RPMI8226 (cell line): ENCODE results near the gene KIF5C.

Source experiments
- DNase-seq: peaks from one replicate; pipeline ENCODE4 v3.0.0-alpha.2; 2015

KIF5C gene

GRCh38 chr2:148888003-148888501 lies 13.0 kb downstream of the KIF5C start:
- DNase-seq, result no peak

DNA sequence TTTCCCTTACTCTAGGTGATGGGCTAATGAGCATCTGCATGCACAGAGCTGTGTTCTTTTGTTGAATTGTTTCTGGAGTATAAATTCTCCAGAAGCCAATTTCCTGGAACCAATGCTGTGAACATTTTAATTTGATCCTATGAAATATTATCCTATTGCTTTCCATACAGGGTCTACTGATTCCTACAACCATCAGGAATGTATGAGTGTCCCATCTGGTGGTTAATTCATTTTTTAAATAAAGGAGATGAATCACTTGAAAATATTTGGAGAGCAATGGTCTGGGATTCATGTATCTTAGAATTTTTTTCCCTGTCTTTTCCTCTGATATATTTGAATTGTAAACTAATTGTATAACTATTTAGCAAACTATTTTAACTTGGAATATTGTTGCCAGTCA lies 14.0 kb downstream of the KIF5C start:
- no peak for DNase-seq

GRCh38 chr2:148893906-148894305 lies 18.9 kb downstream of the KIF5C start:
- no peak for DNase-seq

DNA sequence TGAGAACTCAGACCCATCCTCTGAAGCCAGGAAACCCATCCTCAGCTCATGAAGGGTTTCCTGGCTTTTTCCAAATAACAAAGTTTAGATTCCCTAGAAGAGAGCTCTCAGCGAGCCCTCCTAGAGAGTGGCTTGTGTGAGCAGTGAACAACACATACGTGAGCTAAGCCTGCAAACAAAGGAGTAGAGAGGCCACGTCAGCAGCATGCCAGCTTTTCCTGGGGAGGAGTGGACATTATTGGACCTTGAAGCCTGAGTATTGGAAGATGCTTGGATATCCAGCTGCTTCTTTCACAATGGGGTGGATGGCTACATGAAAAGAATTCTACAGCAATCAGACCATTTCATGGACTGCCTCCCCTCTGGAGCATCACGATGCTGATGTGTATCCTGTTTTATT lies 21.1 kb downstream of the KIF5C start:
- no peak for DNase-seq

- DNase-seq, result no peak
Measured at GRCh38 chr2:148899638-148900318, 24.8 kb downstream of the KIF5C start.

DNA sequence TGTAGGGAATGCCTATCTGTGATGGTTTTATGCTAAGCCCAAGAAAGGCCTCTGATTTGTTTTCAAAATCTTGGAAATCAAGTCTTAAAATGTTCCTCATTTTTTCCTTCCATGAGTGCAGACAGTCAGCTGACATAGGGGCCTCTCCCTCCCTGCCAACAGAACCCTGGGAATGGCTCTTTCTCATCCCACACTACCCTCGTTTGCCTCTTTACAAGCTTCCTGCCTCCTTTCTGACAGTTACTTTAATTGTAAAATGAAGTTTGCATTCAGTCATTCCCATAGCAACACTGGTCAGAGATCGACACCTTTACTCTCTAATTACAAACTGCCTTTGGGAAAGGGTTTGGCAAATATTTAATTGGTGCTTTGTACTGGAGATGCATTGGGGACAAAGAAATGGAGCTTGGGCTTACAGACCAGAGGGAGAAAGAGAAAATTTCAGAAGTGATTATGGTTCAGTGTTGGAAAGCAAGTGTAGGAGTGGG lies 25.4 kb downstream of the KIF5C start:
- no peak for DNase-seq

- DNase-seq, result no peak
Measured at GRCh38 chr2:148901142-148901541, 26.1 kb downstream of the KIF5C start.

DNA sequence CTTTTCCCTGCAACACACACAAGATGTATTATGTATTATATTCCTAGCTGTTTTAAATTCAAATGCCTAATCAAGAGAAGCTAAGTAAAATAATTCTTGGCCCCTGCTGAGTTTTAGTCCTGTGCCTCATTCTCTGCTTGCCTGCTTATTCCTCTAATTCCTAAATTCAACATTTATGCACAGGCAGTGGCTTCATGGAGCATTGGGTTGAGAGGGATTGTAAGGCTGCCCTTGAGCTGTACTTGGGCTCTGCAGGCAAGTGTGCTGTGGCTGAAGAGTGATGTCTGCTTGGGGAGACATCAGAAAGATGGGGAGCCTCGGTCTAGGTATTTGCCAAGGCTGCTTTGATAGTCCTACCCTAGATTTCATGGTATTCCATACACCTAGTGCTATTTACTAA lies 27.8 kb downstream of the KIF5C start:
- DNase-seq, result no peak

GRCh38 chr2:148903294-148903693 lies 28.3 kb downstream of the KIF5C start:
- no peak for DNase-seq

DNA sequence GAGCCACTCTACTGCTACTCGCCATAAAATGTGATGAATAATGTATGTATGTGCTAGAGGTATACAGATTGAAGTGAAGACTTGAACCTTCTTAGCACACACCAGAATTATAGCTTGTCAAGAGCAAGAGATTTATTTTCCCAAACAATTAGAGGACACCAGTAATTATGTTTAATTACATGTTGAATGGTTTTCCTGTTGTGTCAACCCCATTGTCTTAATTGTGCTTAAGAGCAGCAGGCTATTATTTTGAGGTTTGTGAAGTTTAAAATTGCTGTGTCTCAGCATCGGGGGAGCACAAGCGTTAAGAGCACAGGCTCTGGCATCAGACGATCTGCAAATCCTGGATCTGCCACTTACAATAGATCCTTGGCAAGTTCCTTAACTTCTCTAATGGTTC lies 29.0 kb downstream of the KIF5C start:
- DNase-seq, result no peak

DNA sequence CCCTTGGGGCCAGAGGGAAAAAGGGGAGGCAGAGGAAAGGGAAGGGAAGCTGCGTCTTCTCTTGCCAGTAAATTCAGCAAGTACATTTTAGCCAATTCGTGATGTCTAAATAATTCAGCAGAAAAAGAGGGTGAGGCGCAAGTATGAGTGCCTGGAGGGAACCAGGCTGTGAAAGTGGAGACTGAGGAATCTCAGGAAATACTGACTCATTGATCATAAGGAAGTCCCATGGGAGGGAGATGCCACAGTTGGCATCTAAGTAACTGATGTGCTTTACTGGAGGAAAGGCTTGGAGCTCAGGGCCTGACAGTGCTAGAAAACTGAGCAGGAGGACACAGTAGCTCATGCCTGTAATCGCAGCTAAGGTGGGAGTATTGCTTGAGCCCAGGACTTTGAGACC lies 31.1 kb downstream of the KIF5C start:
- DNase-seq, result no peak

GRCh38 chr2:148907085-148907785 lies 32.2 kb downstream of the KIF5C start:
- DNase-seq, result peak; percentile 23

GRCh38 chr2:148909114-148909513 lies 34.1 kb downstream of the KIF5C start:
- DNase-seq, result no peak

DNA sequence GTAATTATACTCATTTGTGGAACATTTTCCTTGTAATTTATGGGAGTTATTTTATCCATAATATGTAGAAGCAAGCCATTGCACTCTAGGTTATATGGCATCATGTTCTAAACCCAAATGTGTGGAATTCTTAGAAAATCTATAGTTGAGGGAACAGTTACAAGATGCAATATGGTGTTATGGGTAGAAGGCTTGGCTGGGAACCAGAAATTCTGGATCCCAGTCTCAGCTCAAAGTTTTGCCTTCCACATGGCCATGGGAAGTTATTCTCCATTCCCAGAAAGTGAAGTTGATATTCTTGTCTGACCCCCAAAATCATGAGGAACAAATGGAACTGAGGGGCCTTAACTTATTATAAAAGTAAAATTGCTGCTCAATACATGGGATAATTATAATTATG lies 38.0 kb downstream of the KIF5C start:
- DNase-seq, result no peak

DNA sequence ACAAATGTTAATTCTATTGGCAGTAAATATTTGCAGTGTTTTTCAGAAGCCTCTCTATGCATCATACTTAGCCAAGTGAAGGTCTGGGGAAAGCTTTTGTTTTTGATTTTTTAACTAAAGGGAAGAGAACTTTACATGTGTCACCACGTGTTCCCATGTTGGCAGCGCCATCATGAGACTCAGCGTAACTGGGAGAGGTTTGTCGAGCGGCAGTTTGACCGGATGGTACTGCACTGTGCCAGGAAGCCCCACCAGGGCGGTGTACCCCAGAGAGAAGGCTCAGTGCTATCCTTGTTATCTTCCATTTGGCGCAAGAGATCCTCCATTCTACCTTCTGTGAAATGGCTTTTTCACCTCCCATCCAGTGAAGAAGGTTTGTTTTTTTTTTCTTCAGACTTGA lies 38.5 kb downstream of the KIF5C start:
- DNase-seq, result no peak

GRCh38 chr2:148914463-148914862 lies 39.4 kb downstream of the KIF5C start:
- DNase-seq, result no peak

DNA sequence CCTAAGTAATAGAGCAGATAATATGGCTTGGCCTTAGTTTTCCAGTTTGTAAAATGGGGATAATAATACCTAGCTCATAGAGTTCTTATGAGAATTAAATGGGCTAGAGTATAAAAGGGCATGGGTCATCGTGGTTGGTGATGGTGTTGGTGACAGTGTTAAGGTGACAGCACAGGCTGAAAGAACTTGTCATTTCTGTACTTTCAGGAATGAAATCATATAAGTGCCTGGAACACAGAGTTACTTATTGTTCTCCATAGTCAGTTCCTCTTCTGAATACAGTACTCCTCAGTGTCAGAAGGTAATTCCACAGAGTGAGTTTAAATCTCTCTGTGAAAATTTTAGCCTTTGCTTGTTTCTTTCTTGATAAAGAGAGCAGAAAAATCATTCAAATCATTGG lies 42.4 kb downstream of the KIF5C start:
- no peak for DNase-seq

GRCh38 chr2:148918554-148918953 lies 43.5 kb downstream of the KIF5C start:
- DNase-seq, result no peak

- no peak for DNase-seq
Measured at GRCh38 chr2:148920559-148920958, 45.5 kb downstream of the KIF5C start.

- DNase-seq, result no peak
Measured at GRCh38 chr2:148922062-148922461, 47.0 kb downstream of the KIF5C start.

- no peak for DNase-seq
Measured at GRCh38 chr2:148922776-148923475, 47.9 kb downstream of the KIF5C start.

DNA sequence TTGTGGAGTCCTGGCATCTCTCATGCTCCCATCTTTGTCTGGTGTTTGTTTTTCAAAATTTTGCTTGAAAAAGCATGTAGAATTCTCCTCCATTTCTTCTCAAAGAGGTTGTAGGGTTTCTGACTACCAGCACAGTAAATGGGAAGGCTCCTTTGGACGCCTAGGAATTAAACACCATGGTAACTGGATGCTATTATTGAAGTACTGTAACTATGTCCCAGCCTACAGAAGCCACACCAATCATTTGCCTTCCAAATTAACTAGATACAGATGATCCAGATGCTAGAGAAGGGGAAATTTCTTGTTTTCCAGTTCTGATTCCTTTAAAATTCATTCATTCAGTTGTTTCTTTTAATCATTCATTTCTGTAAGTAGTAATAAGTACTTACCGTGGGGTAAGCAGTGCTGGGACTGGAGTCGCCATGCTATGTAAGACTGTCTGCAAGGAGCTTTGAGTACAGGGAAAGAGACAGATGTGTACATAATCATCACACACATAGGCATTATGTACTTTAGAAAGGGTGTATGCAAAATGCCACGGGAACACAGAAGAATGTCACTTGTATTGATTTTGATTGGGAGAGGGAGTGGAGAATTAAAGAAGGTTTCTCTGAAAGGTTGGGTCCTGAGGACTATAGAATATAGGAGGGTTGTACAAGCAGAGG lies 49.6 kb downstream of the KIF5C start:
- no peak for DNase-seq

- DNase-seq, result peak; percentile 59
Measured at GRCh38 chr2:148926291-148926961, 51.4 kb downstream of the KIF5C start.
